GM21423 (cell line): ENCODE measurements around the gene BICDL1.

Source experiments
- ATAC-seq: cut with Tn5 transposase; IDR thresholded peaks from one replicate; pipeline ENCODE4 v1.9.1; 2021; ENCODE audit warnings: mild to moderate bottlenecking, moderate library complexity; ENCODE audit not compliant: unreplicated experiment

Gene BICDL1

GRCh38 chr12:120099738-120100137, 110.7 kb downstream of the BICDL1 start:
- no peak for ATAC-seq

GRCh38 chr12:120100630-120101029, 111.6 kb downstream of the BICDL1 start:
- ATAC-seq: no peak

- peak; percentile 59 for ATAC-seq
Measured at GRCh38 chr12:120101182-120101581, 112.1 kb downstream of the BICDL1 start.

GRCh38 chr12:120101617-120102016, 112.6 kb downstream of the BICDL1 start:
- no peak for ATAC-seq

GRCh38 chr12:120102189-120103043, 113.4 kb downstream of the BICDL1 start:
- ATAC-seq: no peak

- ATAC-seq: no peak
Measured at GRCh38 chr12:120103044-120103338, 114.0 kb downstream of the BICDL1 start.

GRCh38 chr12:120103371-120103770, 114.3 kb downstream of the BICDL1 start:
- no peak for ATAC-seq

- ATAC-seq: no peak
Measured at GRCh38 chr12:120106151-120106550, 117.1 kb downstream of the BICDL1 start.

GRCh38 chr12:120109570-120110267, 120.7 kb downstream of the BICDL1 start:
- ATAC-seq: no peak

- ATAC-seq: peak; percentile 67
Measured at GRCh38 chr12:120110550-120111501, 121.8 kb downstream of the BICDL1 start.

- no peak for ATAC-seq
Measured at GRCh38 chr12:120115066-120115465, 126.0 kb downstream of the BICDL1 start.

- ATAC-seq: no peak
Measured at GRCh38 chr12:120115692-120116440, 126.8 kb downstream of the BICDL1 start.

- ATAC-seq: peak; percentile 1
Measured at GRCh38 chr12:120116441-120116791, 127.4 kb downstream of the BICDL1 start, which contains the start of gene RAB35. TSS of gene RAB35 (minus strand) at chr12:120116753. CDS start at chr12:120116650, 103 bp downstream.

GRCh38 chr12:120116792-120117651, 128.0 kb downstream of the BICDL1 start:
- peak; percentile 43 for ATAC-seq

- ATAC-seq: no peak
Measured at GRCh38 chr12:120117961-120118320, 128.9 kb downstream of the BICDL1 start.

- no peak for ATAC-seq
Measured at GRCh38 chr12:120118321-120119061, 129.5 kb downstream of the BICDL1 start.

- peak; percentile 16 for ATAC-seq
Measured at GRCh38 chr12:120119271-120119973, 130.4 kb downstream of the BICDL1 start.

- no peak for ATAC-seq
Measured at GRCh38 chr12:120121343-120121742, 132.3 kb downstream of the BICDL1 start.
